HG02938 (cell line): Measurements from ENCODE around the gene SEC14L1.
"Not testable (repeated sequence)": the region's sequence is repeated elsewhere in the genome, so short reads cannot be mapped to it uniquely, and the experiment has no call there.

Experiments
- ATAC-seq: cut with Tn5 transposase; IDR thresholded peaks from one replicate; pipeline ENCODE4 v1.9.1; 2021; ENCODE audit warnings: mild to moderate bottlenecking, moderate library complexity; ENCODE audit not compliant: unreplicated experiment

The SEC14L1 gene

DNA sequence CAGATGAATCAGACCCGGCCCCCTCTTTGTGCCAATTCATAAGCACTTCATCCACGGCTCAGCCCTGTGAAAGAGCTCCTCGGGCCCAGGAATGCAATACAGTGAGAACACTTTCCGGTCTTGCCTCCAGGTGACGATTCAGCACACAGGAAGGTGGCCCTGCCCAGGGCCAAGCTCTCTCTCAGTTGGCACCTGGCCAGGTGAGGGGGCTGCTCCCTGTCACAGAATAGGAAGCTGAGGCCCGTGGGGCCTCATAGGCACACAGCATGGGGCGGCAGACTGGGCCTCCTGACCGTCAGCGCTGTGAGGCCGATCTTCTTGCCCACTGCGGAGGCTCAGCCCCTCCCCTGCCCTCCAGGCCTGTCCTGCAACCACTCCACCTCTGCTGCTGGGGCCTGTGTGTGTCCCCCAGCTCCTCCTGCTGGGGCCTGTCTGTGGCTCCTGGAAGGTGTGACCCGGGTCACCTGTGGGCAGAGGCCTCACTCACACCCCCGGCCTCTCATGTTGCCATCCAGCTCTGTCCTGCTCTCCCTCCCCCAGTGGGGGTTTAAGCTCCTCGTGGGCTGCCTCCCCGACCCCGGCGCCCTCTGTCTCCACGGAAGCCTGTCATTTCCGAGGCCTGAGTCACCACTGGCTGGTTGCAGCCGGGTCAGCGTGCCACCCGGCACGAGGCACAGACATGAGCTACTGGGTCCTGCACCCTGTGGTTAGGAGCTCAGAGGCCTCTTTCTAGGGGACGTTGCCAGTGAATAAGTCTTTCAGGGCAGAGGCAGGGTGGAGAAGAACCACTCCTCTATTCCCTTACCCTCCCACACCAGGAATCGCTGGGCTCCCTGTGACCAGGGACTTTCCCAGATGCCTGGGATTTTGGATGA is 114.4 kb downstream of the SEC14L1 start:
- ATAC-seq, result no peak

DNA sequence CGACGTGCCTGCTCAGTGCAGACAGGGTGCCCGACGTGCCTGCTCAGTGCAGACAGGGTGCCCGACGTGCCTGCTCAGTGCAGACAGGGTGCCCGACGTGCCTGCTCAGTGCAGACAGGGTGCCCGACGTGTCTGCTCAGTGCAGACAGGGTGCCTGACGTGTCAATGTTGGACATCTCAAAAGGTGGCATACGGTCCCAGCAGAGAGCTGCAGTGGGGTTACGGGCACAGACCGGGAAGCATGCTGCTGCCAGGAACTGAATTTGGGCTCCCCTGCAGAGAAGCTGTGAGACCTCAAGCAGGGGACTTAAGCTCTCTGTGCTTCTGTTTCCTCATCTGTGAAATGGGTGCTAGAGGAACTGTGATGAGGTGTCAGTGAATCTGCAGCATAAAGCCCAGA is 115.2 kb downstream of the SEC14L1 start:
- ATAC-seq, result not testable (repeated sequence)

DNA sequence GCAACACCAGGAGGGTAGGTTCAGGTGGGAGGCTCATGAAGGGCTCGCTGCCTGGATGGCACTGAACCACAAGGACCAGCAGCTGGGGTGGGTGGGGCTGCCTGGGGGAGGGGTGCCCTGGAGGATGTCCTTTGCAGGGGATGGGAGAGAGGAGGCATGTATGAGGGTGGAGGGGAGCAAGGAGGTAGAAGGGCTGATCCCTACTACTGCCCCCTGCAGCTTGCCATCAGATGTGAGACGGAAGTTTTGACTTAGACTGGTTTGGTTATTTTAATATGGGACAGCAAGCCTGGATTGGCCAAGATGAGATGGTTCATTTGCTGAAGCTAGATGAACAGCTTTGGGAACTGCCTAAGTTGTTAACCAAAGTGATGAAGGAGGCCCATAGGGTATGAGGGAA is 115.9 kb downstream of the SEC14L1 start:
- ATAC-seq, result no peak

DNA sequence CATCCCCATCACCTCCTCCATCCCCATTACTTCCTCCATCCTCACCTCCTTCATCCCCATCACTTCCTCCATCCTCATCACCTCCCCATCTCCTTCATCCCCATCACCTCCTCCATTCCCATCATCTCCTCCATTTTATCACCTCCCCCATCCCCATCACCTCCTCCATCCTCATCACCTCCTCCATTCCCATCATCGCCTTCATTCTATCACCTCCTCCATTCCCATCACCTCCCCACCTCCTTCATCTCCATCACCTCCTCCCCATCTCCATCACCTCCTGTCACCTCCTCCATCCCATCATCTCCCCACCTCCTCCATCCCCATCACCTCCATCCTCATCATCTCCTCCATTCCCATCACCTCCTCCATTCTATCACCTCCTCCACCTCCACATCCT is 116.4 kb downstream of the SEC14L1 start:
- ATAC-seq, result no peak

DNA sequence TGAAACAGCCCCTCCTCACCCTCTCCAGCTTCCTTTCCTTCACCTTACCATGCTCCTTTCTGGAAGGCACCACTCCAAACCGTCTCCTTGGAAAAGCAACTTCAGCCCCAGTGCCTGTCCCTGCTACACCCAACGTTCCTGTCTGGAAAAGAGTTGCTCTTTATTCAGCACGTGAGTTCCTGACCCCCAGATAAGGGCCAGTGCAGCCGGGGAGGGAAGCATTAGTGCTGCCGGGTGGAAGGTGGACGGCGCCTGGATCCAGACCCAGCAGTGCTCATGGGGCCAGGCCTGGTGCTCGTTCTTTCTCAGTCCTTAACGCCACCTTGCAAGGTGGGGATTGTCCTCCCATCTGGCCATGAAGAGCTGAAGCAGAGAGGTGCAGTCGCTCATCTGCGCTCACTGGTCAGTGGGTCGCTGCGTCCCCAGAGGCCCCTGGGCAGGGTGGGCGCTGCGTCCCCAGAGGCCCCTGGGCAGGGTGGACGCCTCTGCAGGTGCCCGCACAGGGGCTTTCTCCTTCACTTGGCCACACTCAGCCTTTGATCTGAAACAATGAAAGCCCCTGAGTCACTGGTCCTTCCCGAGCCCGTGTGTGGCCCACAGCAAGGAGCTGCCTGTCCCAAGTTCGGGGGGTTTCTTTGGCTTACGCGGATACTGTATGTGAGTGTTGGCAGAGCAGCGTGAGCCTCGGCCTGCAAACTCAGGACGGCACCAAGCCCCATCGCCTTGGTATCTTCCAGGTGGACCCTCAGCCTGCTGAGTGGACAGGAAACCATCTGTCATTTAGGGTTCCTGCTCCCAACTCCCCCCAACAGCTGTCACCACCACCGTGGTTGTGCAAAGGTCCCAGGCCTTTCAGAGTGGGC is 117.1 kb downstream of the SEC14L1 start:
- no peak for ATAC-seq

DNA sequence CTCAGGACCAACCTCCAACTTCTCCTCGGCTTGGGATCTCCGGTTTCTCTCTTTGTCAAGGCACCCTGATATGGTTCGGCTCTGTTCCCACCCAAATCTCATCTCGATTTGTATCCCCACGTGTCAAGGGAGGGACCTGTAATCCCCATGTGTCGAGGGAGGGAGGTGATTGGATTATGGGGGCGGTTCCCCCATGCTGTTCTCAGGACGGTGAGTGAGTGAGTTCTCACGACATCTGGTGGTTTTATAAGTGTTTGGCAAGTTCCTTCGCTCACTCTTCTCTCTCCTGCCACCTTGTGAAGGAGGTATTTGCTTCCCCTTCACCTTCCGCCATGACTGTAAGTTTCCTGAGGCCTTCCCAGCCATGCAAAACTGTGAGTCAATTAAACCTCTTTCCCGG is 117.9 kb downstream of the SEC14L1 start:
- ATAC-seq, result no peak

DNA sequence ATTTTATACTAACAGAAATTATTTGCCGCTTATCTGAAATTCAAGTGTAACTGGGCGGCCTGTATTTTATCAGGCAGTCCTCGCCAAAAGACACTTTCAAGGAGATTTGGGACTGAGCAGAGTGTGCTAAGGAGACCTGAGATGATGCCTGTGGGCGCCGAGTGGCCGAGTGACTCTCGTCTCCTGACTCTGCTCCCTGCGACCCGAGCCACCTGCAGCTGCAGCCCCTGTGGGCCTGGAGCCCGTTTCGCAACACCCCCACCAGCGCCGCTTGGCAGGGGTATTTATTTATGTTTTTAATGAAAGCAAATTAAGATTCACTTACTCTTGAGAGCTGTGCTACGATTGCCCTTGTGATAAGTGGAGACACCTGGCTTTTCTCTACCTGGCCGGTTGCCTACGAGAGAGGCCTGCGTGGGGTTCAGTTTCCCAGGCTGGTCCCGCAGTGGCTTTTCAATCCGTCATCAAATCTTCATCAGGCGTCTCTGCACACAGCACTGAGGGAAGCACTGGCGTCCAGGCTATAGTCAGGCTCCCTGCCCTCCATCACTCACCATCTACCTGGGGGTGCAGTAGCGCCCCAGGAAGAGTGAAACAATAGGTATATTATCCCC is 124.0 kb downstream of the SEC14L1 start:
- ATAC-seq, result no peak

DNA sequence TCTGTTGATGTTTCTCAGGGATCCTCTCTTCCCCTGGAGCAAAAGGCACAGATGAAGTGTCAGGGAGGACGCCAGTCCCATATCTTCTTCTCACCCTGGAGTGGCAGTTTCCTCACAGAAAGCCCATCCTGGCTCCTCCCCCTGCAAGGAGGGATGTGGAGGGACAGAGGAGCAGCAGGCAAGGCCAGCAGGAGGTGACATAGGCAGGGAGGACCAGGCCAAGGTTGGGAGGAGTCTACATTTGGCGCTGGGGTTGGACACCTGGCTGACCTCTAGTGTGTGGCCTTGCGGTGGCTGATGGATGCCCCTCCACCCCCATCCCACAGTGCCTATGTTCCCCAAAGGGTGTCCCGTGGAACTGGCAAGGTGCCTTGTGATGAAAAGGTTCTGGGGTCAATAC is 125.4 kb downstream of the SEC14L1 start:
- no peak for ATAC-seq
